ENCODE data around the gene RXYLT1.

DNA sequence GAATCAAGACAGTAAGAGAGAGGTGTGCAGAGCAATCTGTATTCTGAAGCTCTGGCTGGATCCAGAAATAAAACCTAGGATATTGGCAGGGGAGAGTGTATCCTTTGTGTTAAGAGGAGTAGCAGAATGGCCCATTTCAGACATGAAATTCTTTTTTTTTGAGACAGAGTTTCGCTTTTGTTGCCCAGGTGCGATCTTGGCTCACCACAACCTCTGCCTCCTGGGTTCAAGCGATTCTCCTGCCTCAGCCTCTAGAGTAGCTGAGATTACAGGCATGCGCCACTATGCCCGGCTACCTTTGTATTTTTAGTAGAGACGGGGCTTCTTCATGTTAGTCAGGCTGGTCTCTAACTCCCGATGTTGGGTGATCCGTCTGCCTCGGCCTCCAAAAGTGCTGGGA lies 58.7 kb downstream of the RXYLT1 start:
- TF ChIP-seq CTCF (conservative IDR thresholded peaks at IDR 0.05 in 1 of 2, IDR thresholded peaks at IDR 0.05 in 1 of 2; ENCODE audit: low read depth in 1 of 2, low read length in 2 of 2) = no peak
- TF ChIP-seq EZH2 (IDR thresholded peaks at IDR 0.05; ENCODE audit: low read length, missing control alignments) = no peak

Data from fibroblast of lung (primary cell).